Spleen (tissue), 11 donors: Measurements from ENCODE around the gene TCN1. TPM values are rescaled to one million over a fixed set of nuclear protein-coding genes. Genes with fewer than 3 reads are reported as not detected.

Experiments used
- DNase-seq: peaks from one replicate; pipeline ENCODE4 v3.0.0-alpha.2; 2020
- H3K27ac ChIP-seq, 8 donors: fragments of 200-600 bp; sonication (generic) in 7 of 8; 1 replicate in 4 of 8; 2 replicates in 4 of 8; pipeline versions ENCODE4 v1.5.0 to v1.8.0; 2016 to 2021; ENCODE audit warnings: inconsistent platforms in 4 of 8, mild to moderate bottlenecking in 4 of 8, moderate library complexity in 1 of 8
- H3K27me3 ChIP-seq, 7 donors: fragments of 200-600 bp; sonication (generic) in 6 of 7; replicated peaks in 1 of 7; 1 replicate in 4 of 7; 2 replicates in 3 of 7; pipeline versions ENCODE4 v1.5.0 to v1.8.0; 2016 to 2021; ENCODE audit warnings: inconsistent platforms in 3 of 7, mild to moderate bottlenecking in 1 of 7
- H3K36me3 ChIP-seq, 6 donors: fragments of 200-600 bp; sonication (generic) in 5 of 6; 1 replicate in 4 of 6; 2 replicates in 2 of 6; pipeline versions ENCODE4 v1.5.0 to v1.8.0; 2016 to 2021; ENCODE audit warnings: inconsistent platforms in 2 of 6
- H3K4me1 ChIP-seq, 6 donors: fragments of 200-600 bp; sonication (generic) in 5 of 6; 1 replicate in 3 of 6; 2 replicates in 3 of 6; pipeline versions ENCODE4 v1.5.0 to v1.8.0; 2016 to 2021; ENCODE audit warnings: inconsistent platforms in 3 of 6
- H3K4me3 ChIP-seq, 8 donors: fragments of 200-600 bp; sonication (generic) in 7 of 8; 1 replicate in 4 of 8; 2 replicates in 4 of 8; pipeline versions ENCODE4 v1.5.0 to v1.8.0; 2016 to 2021; ENCODE audit warnings: inconsistent platforms in 4 of 8, mild to moderate bottlenecking in 4 of 8, moderate library complexity in 2 of 8
- H3K9me3 ChIP-seq, 8 donors: fragments of 200-600 bp; sonication (generic) in 7 of 8; 1 replicate in 4 of 8; 2 replicates in 4 of 8; pipeline versions ENCODE4 v1.5.0 to v1.8.0; 2016 to 2021; ENCODE audit warnings: inconsistent platforms in 4 of 8
- POLR2A ChIP-seq, 3 donors: fragments of 450-650 bp; IDR thresholded peaks; one replicate each; pipeline ENCODE4 v1.5.1; 2017; ENCODE audit warnings: antibody characterized with exemption in 3 of 3, mild to moderate bottlenecking in 1 of 3
- POLR2AphosphoS5 ChIP-seq, 3 donors: sonication (generic); formaldehyde crosslinking; IDR thresholded peaks; one replicate each; pipeline ENCODE4 v1.5.1; 2017; ENCODE audit warnings: antibody characterized with exemption in 3 of 3
- WGBS, 5 donors: extraction: QIAGEN DNeasy Blood & Tissue Kit in 3 of 5; methylation state at CpG; one replicate each; pipeline versions ENCODE4 v1.1.5 to v1.1.7; 2013 to 2018; 5-methylcytosine and 5-hydroxymethylcytosine counted together
- intact Hi-C: fragments of 100-400 bp; cut with DNase I; formaldehyde crosslinking; loops from one replicate; pipeline ENCODE4 v1.15.0; 2023; ENCODE audit warnings: low total_unique reads
- polyA plus RNA-seq, 3 donors: library from polyadenylated mRNA; stranded (reverse); fragments of 200-250 nt; gene quantifications; one replicate each; pipeline ENCODE4 v1.2.1, GENCODE V29; 2013
- total RNA-seq, 7 donors: library from RNA; depleted of rRNA in 3 of 7; stranded (reverse); fragments of >200 nt in 3 of 7; fragmentation: NEBNext Ultra II Directional in 4 of 7; extraction: Animal tissue kit (Norgen Biotek cat#: 25700) in 4 of 7; gene quantifications; one replicate each; pipeline versions ENCODE4 v1.1.0 to v1.2.1, GENCODE V29; 2016 to 2021
- TF ChIP-seq, protein P1 (sequence below), 11 experiments: fragments of 200-600 bp in 7 of 11; fragments of 450-650 bp in 4 of 11; sonication (generic) in 4 of 11; IDR thresholded peaks in 8 of 11; conservative IDR thresholded peaks in 3 of 11; 1 replicate in 7 of 11; 2 replicates in 4 of 11; pipeline versions ENCODE4 v1.4.0 to v1.8.0; 2016 to 2021; ENCODE audit warnings: antibody characterized with exemption in 11 of 11, inconsistent platforms in 4 of 11, mild to moderate bottlenecking in 1 of 11
- donor health status: healthy with polysubstance abuse.
- donor health status: DM: no; HTN: no; CAD: no; lungs with moderate emphysema.
- donor health status: DM: no; HTN: no; CAD: no.
- donor health status: Bipolar disorder and iron deficiency.
- donor health status: healthy.
- donor health status: DM: no; HTN: no; CAD: no.
- donor health status: DM: yes; HTN: yes; CAD: no.

Gene TCN1
- total and polyA plus RNA-seq, 10 donors: 0.26 to 18.6 (median 2.0) TPM

DNA sequence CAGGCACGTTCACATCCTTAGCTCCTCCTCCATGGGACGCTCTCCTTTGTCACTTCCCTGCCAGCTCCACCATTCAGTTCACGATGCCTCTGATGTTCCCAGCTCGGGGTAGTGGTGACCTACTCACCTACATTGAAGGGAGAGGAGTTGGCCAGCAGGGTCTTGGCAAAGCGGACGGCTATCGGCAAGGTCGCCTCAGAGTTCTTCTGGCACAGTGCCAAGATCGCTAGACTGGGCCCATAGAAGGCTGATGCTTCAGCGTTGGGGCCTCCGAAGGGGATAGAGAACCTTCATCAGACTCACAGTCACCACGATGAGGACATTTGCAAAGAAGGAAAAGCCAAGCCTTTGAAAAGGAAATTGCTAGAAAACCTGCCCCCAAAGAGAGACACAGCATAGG, 24.0 kb downstream of the TCN1 start:
- Histone ChIP-seq H3K27ac (no peak overlapping the region), H3K4me1 (no peaks in the 10 kb centered on the region), H3K36me3 (no peaks in the 10 kb centered on the region), H3K4me3 (no peak overlapping the region), H3K27me3 (no peaks in the 10 kb centered on the region), H3K9me3 (no peaks in the 10 kb centered on the region)
- WGBS, 5 donors: 76 to 90% (median 81%) methylated on average over 12 of the region's 12 CpGs
- TF ChIP-seq POLR2A (IDR thresholded peaks at IDR 0.05) (no peak), POLR2AphosphoS5 (IDR thresholded peaks at IDR 0.05) (no peak)
- TF ChIP-seq, protein P1, sequence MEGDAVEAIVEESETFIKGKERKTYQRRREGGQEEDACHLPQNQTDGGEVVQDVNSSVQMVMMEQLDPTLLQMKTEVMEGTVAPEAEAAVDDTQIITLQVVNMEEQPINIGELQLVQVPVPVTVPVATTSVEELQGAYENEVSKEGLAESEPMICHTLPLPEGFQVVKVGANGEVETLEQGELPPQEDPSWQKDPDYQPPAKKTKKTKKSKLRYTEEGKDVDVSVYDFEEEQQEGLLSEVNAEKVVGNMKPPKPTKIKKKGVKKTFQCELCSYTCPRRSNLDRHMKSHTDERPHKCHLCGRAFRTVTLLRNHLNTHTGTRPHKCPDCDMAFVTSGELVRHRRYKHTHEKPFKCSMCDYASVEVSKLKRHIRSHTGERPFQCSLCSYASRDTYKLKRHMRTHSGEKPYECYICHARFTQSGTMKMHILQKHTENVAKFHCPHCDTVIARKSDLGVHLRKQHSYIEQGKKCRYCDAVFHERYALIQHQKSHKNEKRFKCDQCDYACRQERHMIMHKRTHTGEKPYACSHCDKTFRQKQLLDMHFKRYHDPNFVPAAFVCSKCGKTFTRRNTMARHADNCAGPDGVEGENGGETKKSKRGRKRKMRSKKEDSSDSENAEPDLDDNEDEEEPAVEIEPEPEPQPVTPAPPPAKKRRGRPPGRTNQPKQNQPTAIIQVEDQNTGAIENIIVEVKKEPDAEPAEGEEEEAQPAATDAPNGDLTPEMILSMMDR (IDR thresholded peaks at IDR 0.05 in 8 of 11, conservative IDR thresholded peaks at IDR 0.05 in 3 of 11): no peak
- intact Hi-C loops: no loop called here
- no peak for DNase-seq

GRCh38 chr11:59841514-59841913, 24.8 kb downstream of the TCN1 start:
- no peak overlapping the region for H3K27ac ChIP-seq
- no peaks in the 10 kb centered on the region for H3K4me1 ChIP-seq
- 82 to 89% (median 84%) methylated on average over 2 of the region's 2 CpGs for WGBS, 5 donors
- no peak overlapping the region for H3K4me3 ChIP-seq
- intact Hi-C loops: no loop called here
- DNase-seq: no peak
- H3K36me3 ChIP-seq: no peaks in the 10 kb centered on the region
- TF ChIP-seq POLR2AphosphoS5 (IDR thresholded peaks at IDR 0.05): no peak
- TF ChIP-seq, protein P1 (IDR thresholded peaks at IDR 0.05 in 8 of 11, conservative IDR thresholded peaks at IDR 0.05 in 3 of 11): no peak
- no peak for TF ChIP-seq POLR2A (IDR thresholded peaks at IDR 0.05)
- H3K9me3 ChIP-seq: no peaks in the 10 kb centered on the region
- H3K27me3 ChIP-seq: no peaks in the 10 kb centered on the region

GRCh38 chr11:59839615-59840014, 26.7 kb downstream of the TCN1 start:
- Histone ChIP-seq H3K36me3 (no peaks in the 10 kb centered on the region), H3K4me3 (no peak overlapping the region)
- no peak for DNase-seq

GRCh38 chr11:59833602-59834001, 32.7 kb downstream of the TCN1 start:
- Histone ChIP-seq H3K4me1 (peaks cover 0 to 3% (median 0%) of the 10 kb centered on the region in 6 donors), H3K4me3 (no peak overlapping the region), H3K27ac (no peak overlapping the region), H3K36me3 (no peaks in the 10 kb centered on the region), H3K9me3 (no peaks in the 10 kb centered on the region), H3K27me3 (no peaks in the 10 kb centered on the region)
- intact Hi-C loops: no loop called here
- TF ChIP-seq POLR2A (IDR thresholded peaks at IDR 0.05): no peak
- TF ChIP-seq, protein P1 (IDR thresholded peaks at IDR 0.05 in 8 of 11, conservative IDR thresholded peaks at IDR 0.05 in 3 of 11): no peak
- DNase-seq: no peak
- WGBS, 5 donors: 70 to 82% (median 76%) methylated on average over 2 of the region's 2 CpGs

More at GRCh38 chr11:59839615-59840014, 26.7 kb downstream of the TCN1 start:
- Histone ChIP-seq H3K9me3 (no peaks in the 10 kb centered on the region), H3K27ac (no peak overlapping the region), H3K4me1 (no peaks in the 10 kb centered on the region), H3K27me3 (no peaks in the 10 kb centered on the region)
- TF ChIP-seq POLR2AphosphoS5 (IDR thresholded peaks at IDR 0.05): no peak
- TF ChIP-seq, protein P1 (IDR thresholded peaks at IDR 0.05 in 8 of 11, conservative IDR thresholded peaks at IDR 0.05 in 3 of 11): no peak
- no peak for TF ChIP-seq POLR2A (IDR thresholded peaks at IDR 0.05)
- intact Hi-C loops: no loop called here
